ENCODE data around the gene ERGIC1.
A peak's percentile ranks its signal among the peaks of the same experiment; 100 is the strongest.

Gene ERGIC1

GRCh38 chr5:172899436-172899835, 65.4 kb downstream of the ERGIC1 start:
- no peak overlapping the region for H3K27ac ChIP-seq
- TF ChIP-seq CTCF (IDR thresholded peaks at IDR 0.05), result no peak
- no peak overlapping the region for H3K4me3 ChIP-seq (ENCODE audit: low read depth, low read length)
- H3K9me3 ChIP-seq (ENCODE audit: control insufficient read depth, low read length), result no peaks in the 10 kb centered on the region
- H2AFZ ChIP-seq, result no peak overlapping the region
- no peak overlapping the region for H3K9ac ChIP-seq
- no peaks in the 10 kb centered on the region for H3K36me3 ChIP-seq (ENCODE audit: control insufficient read depth, insufficient read depth, low read length)
- no peaks in the 10 kb centered on the region for H3K27me3 ChIP-seq (ENCODE audit: control insufficient read depth, insufficient read depth, low read length)
- H3K79me2 ChIP-seq, result peaks cover 5% of the 10 kb centered on the region
- no peak overlapping the region for H3K4me2 ChIP-seq (ENCODE audit: low read length)
- H3K4me1 ChIP-seq, result peaks cover 10% of the 10 kb centered on the region

- H3K9me3 ChIP-seq (ENCODE audit: control insufficient read depth, low read length), result no peaks in the 10 kb centered on the region
- H3K4me3 ChIP-seq (ENCODE audit: low read depth, low read length), result no peak overlapping the region
- no peak for TF ChIP-seq CTCF (IDR thresholded peaks at IDR 0.05)
- no peak overlapping the region for H3K4me2 ChIP-seq (ENCODE audit: low read length)
- H3K27ac ChIP-seq, result no peak overlapping the region
- no peaks in the 10 kb centered on the region for H3K27me3 ChIP-seq (ENCODE audit: control insufficient read depth, insufficient read depth, low read length)
- no peak overlapping the region for H2AFZ ChIP-seq
- H3K79me2 ChIP-seq, result peaks cover 5% of the 10 kb centered on the region
- peaks cover 18% of the 10 kb centered on the region for H3K4me1 ChIP-seq
- no peak overlapping the region for H3K9ac ChIP-seq
- H3K36me3 ChIP-seq (ENCODE audit: control insufficient read depth, insufficient read depth, low read length), result no peaks in the 10 kb centered on the region
These were observed 67.1 kb downstream of the ERGIC1 start for GRCh38 chr5:172901012-172901780.

DNA sequence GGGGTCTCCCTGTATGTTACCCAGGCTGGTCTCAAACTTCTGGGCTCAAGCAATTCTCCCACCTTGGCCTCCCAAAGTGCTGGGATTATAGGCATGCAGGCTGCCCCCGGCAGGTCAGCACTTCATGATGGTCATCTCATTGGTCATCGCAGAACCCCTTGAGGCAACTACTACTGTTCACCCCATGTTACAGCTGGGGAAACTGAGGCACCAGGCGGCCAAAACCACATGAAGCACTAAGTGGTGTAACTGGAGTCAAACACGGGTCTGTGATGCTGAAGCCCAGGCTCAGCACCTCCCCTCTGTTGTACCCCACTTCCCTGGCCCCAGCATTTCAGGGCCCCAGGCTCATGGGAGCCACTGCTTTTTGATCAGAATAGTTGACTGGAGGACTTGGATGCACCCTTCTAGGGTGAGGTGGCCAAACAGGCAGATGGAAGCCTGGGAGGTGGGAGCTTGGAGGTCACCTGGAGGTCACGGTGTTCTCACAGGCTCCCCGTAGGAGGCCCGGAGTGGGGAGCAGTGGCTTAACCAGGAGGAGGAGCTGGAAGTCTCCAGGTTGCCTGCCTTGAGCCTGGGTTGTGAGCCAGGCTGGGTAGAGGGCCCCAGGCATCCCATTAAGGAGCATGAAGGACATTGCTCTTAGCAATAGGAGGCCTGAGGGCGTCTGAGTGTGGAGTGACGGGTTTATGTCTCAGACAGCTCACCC, 67.9 kb downstream of the ERGIC1 start:
- H3K4me3 ChIP-seq (ENCODE audit: low read depth, low read length), result no peak overlapping the region
- no peaks in the 10 kb centered on the region for H3K9me3 ChIP-seq (ENCODE audit: control insufficient read depth, low read length)
- H3K79me2 ChIP-seq, result peaks cover 5% of the 10 kb centered on the region
- H3K36me3 ChIP-seq (ENCODE audit: control insufficient read depth, insufficient read depth, low read length), result no peaks in the 10 kb centered on the region
- H3K9ac ChIP-seq, result no peak overlapping the region
- H3K4me2 ChIP-seq (ENCODE audit: low read length), result no peak overlapping the region
- H3K27ac ChIP-seq, result no peak overlapping the region
- no peak overlapping the region for H2AFZ ChIP-seq
- no peaks in the 10 kb centered on the region for H3K27me3 ChIP-seq (ENCODE audit: control insufficient read depth, insufficient read depth, low read length)
- no peak for TF ChIP-seq CTCF (IDR thresholded peaks at IDR 0.05)
- H3K4me1 ChIP-seq, result peaks cover 18% of the 10 kb centered on the region

DNA sequence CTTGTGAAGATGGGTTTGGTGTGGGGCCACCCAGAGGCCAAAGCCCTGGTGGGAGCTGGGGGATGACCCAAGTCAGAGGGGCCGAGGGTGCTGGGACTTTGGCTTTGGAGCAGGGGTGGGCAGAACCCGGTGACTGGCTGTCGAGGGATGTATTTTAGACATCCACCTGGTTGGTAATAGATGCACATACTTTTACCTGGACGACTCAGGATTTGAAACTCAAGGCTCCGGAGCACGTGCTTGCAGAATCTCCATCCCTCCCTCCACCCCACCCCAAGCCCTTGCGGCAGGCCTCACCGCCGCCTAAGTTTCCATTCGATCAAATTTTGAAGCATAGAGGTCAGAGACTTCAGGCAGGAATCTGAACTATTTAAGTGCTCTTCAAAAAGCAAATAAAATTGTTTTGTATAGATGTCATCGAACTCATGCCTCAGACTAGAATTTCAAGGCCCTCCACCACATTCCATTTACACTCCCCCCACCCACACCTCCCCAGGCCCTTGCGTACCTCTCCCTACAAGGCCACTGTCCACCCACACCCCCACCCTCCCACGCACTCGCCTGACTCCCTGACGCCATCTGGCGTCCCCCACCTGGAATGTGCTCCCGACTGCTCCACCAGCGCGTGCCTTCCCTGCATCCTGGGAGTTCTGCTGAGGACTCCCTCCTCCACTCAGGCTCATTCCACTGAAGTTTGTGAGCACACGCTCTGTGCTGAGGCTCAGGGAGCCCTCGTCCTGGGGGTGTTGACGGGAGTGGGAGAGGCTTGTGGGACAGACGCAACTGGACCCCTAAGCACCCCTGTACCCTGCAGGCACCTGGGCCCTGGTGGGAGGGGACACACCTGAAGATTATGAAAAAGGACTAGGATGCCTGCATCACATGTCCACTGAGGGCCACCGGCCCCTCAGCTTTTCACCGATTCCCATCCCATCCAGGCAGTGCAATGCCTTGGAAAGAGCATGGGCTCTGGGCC, 68.7 kb downstream of the ERGIC1 start:
- H3K36me3 ChIP-seq (ENCODE audit: control insufficient read depth, insufficient read depth, low read length), result no peaks in the 10 kb centered on the region
- H3K27ac ChIP-seq, result no peak overlapping the region

More for the DNA sequence above, 68.7 kb downstream of the ERGIC1 start:
- no peak overlapping the region for H2AFZ ChIP-seq
- H3K9ac ChIP-seq, result no peak overlapping the region
- no peaks in the 10 kb centered on the region for H3K27me3 ChIP-seq (ENCODE audit: control insufficient read depth, insufficient read depth, low read length)
- TF ChIP-seq CTCF (IDR thresholded peaks at IDR 0.05), result peak; percentile 46
- peaks cover 18% of the 10 kb centered on the region for H3K4me1 ChIP-seq
- H3K4me3 ChIP-seq (ENCODE audit: low read depth, low read length), result no peak overlapping the region
- no peak overlapping the region for H3K4me2 ChIP-seq (ENCODE audit: low read length)
- peaks cover 5% of the 10 kb centered on the region for H3K79me2 ChIP-seq
- no peaks in the 10 kb centered on the region for H3K9me3 ChIP-seq (ENCODE audit: control insufficient read depth, low read length)

Measured in parathyroid adenoma (tissue), 2 donors.